GM21515 (cell line): Measurements from ENCODE around the gene EMC1.
"Not testable (repeated sequence)": the region's sequence is repeated elsewhere in the genome, so short reads cannot be mapped to it uniquely, and the experiment has no call there.

Source experiments
- ATAC-seq: cut with Tn5 transposase; IDR thresholded peaks from one replicate; pipeline ENCODE4 v1.9.1; 2021; ENCODE audit not compliant: unreplicated experiment

EMC1 gene

GRCh38 chr1:19251305-19252196 is at the start of gene EMC1, which contains the start of gene MRTO4:
EMC1 (minus strand) TSS chr1:19251524; CDS start chr1:19251509, 15 bp downstream.
MRTO4 (plus strand) TSS chr1:19251805; CDS start chr1:19251836, 31 bp downstream.
- peak; percentile 75 for ATAC-seq

GRCh38 chr1:19300211-19300610 is 48.9 kb upstream of the EMC1 start:
- no peak for ATAC-seq

GRCh38 chr1:19294638-19295037 is 43.3 kb upstream of the EMC1 start:
- no peak for ATAC-seq

DNA sequence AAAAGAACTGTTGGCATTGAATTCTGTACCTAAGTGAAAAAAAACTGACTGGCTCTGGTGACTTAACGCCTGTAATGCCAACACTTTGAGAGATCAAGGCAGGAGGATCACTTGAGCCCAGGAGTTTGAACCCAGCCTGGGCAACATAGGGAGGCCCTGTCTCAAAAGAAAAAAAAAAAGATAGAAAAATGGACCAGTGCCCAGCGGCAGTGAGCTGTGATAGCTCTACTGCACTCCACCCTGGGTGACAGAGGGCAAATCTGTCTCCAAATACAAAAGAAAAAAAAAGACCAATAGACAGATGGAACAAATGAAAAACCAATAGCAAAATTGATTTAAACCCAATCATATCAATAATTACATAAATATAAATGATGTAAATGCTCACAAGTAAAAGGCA is 37.9 kb upstream of the EMC1 start:
- ATAC-seq, result no peak

GRCh38 chr1:19288324-19289241 is 37.3 kb upstream of the EMC1 start, which contains the start of gene AKR7A3:
AKR7A3 (minus strand) TSS chr1:19288770; CDS start chr1:19288709, 61 bp downstream.
- ATAC-seq, result not testable (repeated sequence)

DNA sequence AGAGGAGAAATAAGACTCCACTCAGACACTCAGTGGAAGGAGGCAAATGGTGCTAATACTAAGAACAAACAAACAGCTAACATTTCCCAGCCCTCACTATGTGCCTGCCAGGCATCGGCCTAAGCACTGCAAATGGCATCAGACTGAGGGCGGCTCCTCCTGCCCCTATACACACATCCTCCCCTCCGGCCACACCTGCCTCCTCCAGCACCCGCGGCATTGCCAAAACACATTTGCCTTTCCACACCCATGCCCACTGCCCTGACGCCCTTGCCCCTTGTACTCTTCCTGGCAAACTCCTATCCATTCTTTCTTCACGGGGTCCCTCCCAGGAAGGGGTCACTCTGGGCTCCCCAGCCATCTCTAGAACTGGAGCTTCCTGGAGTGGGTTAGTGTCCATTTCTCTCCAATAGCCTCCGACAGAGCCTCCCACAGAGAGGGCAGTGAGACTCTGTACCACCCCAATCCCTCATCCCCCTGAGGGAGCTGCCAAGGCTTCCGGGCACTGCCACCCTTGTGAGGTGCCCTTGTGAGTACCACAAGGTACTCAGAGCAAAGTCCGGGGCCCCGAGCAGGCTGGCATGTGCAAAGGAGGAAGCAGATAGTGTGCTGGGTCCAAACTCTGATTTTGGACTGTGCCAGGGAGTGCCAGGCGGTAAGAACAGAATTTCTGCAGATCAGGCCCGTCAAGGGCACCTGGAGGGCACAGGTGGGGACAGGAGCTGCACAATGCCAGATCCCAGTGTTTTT is 36.3 kb upstream of the EMC1 start:
- no peak for ATAC-seq

DNA sequence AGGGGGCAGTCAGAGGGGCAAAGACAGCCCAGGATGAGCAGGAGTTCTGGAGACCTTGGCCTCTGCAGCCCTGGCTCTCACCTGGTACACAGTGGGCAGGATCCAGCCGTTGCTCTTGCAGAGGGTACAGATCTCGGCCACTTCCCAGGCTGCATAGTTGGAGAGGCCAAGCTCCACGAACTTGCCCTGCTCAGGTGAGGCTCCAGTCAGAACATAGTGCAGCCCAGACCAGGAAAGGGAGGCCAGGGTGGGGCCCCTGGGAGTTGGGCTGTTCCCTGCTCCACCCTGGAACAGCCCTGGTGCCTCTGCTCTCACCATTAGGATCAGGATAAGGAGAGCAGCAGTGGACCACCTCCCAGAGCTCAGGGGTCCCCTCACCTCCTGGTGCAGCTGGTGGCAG is 34.5 kb upstream of the EMC1 start:
- not testable (repeated sequence) for ATAC-seq

DNA sequence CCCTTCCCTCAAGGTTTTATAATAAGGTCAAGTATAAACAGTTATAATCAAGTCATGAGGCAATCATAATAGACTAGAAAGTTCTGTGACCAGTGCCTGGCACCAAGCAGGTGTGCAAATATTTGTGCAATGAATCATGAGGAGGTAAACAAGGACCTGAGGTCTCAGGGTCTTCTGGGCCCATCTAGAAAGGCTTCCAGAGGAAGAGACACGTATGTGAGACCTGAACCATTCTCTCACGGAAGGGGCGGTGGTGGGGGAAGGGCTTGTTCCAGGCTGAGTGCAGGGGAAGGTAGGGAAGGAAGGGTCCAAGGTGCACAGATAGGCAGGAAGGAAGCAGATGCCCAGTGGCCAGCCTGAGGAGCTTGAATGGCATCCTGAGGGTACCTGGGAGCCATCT is 34.0 kb upstream of the EMC1 start:
- ATAC-seq, result not testable (repeated sequence)

DNA sequence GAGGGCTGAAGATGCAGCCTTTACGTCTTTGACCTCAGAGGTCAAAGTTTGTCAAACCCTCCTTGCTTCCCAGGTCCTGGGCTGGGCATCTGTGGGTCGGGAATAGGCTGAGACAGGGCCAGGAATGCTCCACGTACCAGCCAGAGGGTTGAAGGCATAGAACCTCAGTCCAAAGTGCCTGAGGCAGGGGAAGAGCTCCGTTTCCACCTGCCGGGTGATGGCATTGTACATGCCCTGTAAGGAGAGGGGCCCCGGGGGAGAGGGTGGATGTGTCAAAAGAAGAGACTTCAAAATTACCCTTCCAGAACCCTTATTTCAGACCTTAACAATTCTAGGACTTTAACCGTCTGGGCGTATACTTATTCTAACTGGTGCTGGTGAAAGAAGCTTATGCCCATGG is 33.6 kb upstream of the EMC1 start:
- no peak for ATAC-seq

GRCh38 chr1:19283891-19284290 is 32.6 kb upstream of the EMC1 start:
- no peak for ATAC-seq

DNA sequence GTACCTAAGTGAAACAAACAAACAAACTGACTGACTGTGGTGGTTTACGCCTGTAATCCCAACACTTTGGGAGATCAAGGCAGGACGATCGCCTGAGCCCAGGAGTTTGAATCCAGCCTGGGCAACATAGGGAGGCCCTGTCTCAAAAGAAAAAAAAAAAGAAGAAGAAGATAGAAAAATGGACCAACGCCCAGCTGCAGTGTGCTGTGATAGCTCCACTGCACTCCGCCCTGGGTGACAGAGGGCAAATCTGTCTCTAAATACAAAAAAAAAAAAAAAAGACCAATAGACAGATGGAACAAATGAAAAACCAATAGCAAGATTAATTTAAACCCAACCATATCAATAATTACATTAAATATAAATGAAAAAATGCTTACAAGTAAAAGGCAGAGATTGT is 23.3 kb upstream of the EMC1 start:
- ATAC-seq, result no peak

GRCh38 chr1:19273844-19274531 is 22.7 kb upstream of the EMC1 start:
- not testable (repeated sequence) for ATAC-seq

GRCh38 chr1:19273106-19273843 is 22.0 kb upstream of the EMC1 start:
- no peak for ATAC-seq

GRCh38 chr1:19272064-19272463 is 20.7 kb upstream of the EMC1 start:
- no peak for ATAC-seq

DNA sequence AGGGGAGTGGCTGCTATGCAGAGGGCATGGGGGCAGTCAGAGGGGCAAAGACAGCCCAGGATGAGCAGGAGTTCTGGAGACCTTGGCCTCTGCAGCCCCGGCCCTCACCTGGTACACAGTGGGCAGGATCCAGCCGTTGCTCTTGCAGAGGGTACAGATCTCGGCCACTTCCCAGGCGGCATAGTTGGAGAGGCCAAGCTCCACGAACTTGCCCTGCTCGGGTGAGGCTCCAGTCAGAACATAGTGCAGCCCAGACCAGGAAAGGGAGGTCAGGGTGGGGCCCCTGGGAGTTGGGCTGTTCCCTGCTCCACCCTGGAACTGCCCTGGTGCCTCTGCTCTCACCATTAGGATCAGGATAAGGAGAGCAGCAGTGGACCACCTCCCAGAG is 19.0 kb upstream of the EMC1 start:
- not testable (repeated sequence) for ATAC-seq

- not testable (repeated sequence) for ATAC-seq
These were observed 18.4 kb upstream of the EMC1 start for GRCh38 chr1:19269427-19270342.

DNA sequence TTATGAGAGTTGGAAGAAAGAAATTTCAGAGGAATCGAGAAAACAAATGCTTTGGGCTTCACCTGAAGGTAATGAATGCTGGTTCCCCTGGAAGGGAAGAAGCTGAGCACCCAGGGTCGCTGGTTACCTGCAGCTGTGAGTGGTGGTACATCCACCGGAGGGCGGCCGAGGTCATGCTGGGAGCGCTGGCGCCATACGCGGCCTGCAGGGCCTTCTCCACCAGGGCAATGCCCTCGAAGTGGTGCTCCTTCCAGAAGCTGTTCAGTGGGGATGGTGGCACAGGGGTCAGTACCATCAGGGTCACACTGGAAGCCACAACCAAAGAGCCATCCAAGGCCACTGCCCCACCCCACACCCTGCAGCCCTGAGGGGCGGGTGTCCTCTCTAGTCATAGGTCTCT is 17.1 kb upstream of the EMC1 start:
- ATAC-seq, result no peak

GRCh38 chr1:19262744-19263143 is 11.4 kb upstream of the EMC1 start:
- no peak for ATAC-seq
